K562 (cell line): ENCODE measurements around the gene PARP9. TPM values are rescaled to one million over a fixed set of nuclear protein-coding genes. Genes with fewer than 3 reads are reported as not detected.

ENCODE experiments used
- ATAC-seq: fragments of 200-7000 bp; cut with Tn5 transposase; 3 replicates; pipeline ENCODE4 v1.9.1; 2020; ENCODE audit warnings: moderate library complexity
- BruUV-seq: library from RNA; stranded (reverse); fragments of 400-500 nt; replicated peaks from 2 replicates; lab custom pipeline; 2021; lab: Mats Ljungman, UMichigan
- CTCF ChIA-PET: fragments of 300-600 bp; formaldehyde crosslinking; extraction: SDS; loops from one replicate; lab custom pipeline; 2021; ENCODE audit warnings: low intra/inter-chr PET ratio; lab: Yijun Ruan, JAX
- POLR2A ChIA-PET: fragments of 300-600, 350-650 bp; sonication (Branson Sonifier 250); formaldehyde crosslinking; extraction: SDS; loops from one replicate; lab custom pipeline; 2021; ENCODE audit warnings: antibody characterized with exemption, inconsistent platforms; lab: Yijun Ruan, JAX
- DNase-seq, 4 experiments: peaks; one replicate each; pipeline versions ENCODE4 v3.0.0 to v3.0.0-alpha.2; 2011 to 2018; ENCODE audit warnings: low spot score in 3 of 4, mixed read lengths in 3 of 4; ENCODE audit errors: extremely low read depth in 1 of 4
- FAIRE-seq: peaks from 2 replicates; lab custom pipeline; 2011; peaks lifted over from hg19 to GRCh38; lab: Jason Lieb, UNC
- H2AFZ ChIP-seq: 2 replicates; pipeline ENCODE4 v1.6.0; 2011; ENCODE audit warnings: low read depth, low read length, control low read depth, inconsistent platforms
- H3K27ac ChIP-seq: fragments of 200-600 bp; 3 replicates; pipeline ENCODE4 v1.8.0; 2011; ENCODE audit warnings: low read depth, mild to moderate bottlenecking, control low read depth, inconsistent platforms, low read length, moderate library complexity, mixed read lengths; ENCODE audit errors: extremely low read depth
- H3K27me3 ChIP-seq, 2 experiments: fragments of 300-600 bp in 1 of 2; 2 replicates in 1 of 2; 3 replicates in 1 of 2; pipeline versions ENCODE4 v1.6.0 to v1.8.0; 2011; ENCODE audit warnings: inconsistent platforms in 2 of 2, low read length in 2 of 2, mild to moderate bottlenecking in 1 of 2, mixed read lengths in 1 of 2, moderate library complexity in 1 of 2; ENCODE audit not compliant: control insufficient read depth in 2 of 2, insufficient read depth in 2 of 2
- H3K36me3 ChIP-seq: fragments of 300-600 bp; 3 replicates; pipeline ENCODE4 v1.8.0; 2011; ENCODE audit warnings: mild to moderate bottlenecking, low read length, inconsistent platforms; ENCODE audit not compliant: control insufficient read depth, insufficient read depth
- H3K4me1 ChIP-seq, 2 experiments: fragments of 200-600 bp in 1 of 2; replicated peaks in 1 of 2; 2 replicates in 1 of 2; 3 replicates in 1 of 2; pipeline versions ENCODE4 v1.5.1 to v1.8.0; 2011; ENCODE audit warnings: inconsistent platforms in 2 of 2, low read length in 2 of 2, mild to moderate bottlenecking in 1 of 2, mixed read lengths in 1 of 2, moderate library complexity in 1 of 2; ENCODE audit not compliant: control insufficient read depth in 2 of 2, insufficient read depth in 2 of 2
- H3K4me2 ChIP-seq: 2 replicates; pipeline ENCODE4 v1.6.1; 2011; ENCODE audit warnings: low read length, control low read depth, inconsistent platforms, mixed read lengths; ENCODE audit not compliant: insufficient read depth
- H3K4me3 ChIP-seq: fragments of 200-600 bp; sonication (generic), shearing (Covaris generic); 2 replicates; pipeline ENCODE4 v1.5.1; 2016; ENCODE audit warnings: control low read depth, inconsistent platforms
- H3K79me2 ChIP-seq: fragments of 200-600 bp; 3 replicates; pipeline ENCODE4 v1.8.0; 2011; ENCODE audit warnings: low read length, inconsistent platforms; ENCODE audit not compliant: control insufficient read depth, insufficient read depth
- H3K9ac ChIP-seq, 2 experiments: 2 replicates each; pipeline versions ENCODE4 v1.6.0 to v1.6.1; 2011; ENCODE audit warnings: low read depth in 2 of 2, low read length in 2 of 2, control low read depth in 1 of 2, inconsistent platforms in 1 of 2, mild to moderate bottlenecking in 1 of 2, mixed read lengths in 1 of 2; ENCODE audit not compliant: insufficient read depth in 1 of 2
- H3K9me1 ChIP-seq: one replicate; pipeline ENCODE4 v1.6.0; 2011; ENCODE audit warnings: inconsistent platforms, mild to moderate bottlenecking, low read length, moderate library complexity; ENCODE audit not compliant: control insufficient read depth, insufficient read depth
- H3K9me3 ChIP-seq: replicated peaks from 2 replicates; pipeline ENCODE4 v1.5.1; 2011; ENCODE audit warnings: low read depth, low read length, inconsistent platforms; ENCODE audit not compliant: control insufficient read depth, insufficient read depth
- H4K20me1 ChIP-seq: replicated peaks from 2 replicates; pipeline ENCODE4 v1.6.1; 2011; ENCODE audit warnings: low read length, inconsistent platforms, mixed read lengths; ENCODE audit not compliant: control insufficient read depth, insufficient read depth
- ELF1 ChIP-seq: fragments of 200-800 bp; sonication (Bioruptor generic); IDR thresholded peaks from 2 replicates; pipeline ENCODE4 v1.6.1; 2016; ENCODE audit warnings: missing genetic modification characterization, missing compliant biosample characterization
- ETV1 ChIP-seq: fragments of 450-650 bp; conservative IDR thresholded peaks from 2 replicates; pipeline ENCODE4 v1.6.1; 2016; ENCODE audit warnings: missing genetic modification characterization, control low read depth, low read depth, missing compliant biosample characterization
- FOXA3 ChIP-seq, 2 experiments: fragments of 450-650 bp in 1 of 2; sonication (generic) in 1 of 2; formaldehyde crosslinking; IDR thresholded peaks in 1 of 2; conservative IDR thresholded peaks in 1 of 2; 2 replicates each; pipeline versions ENCODE4 v1.4.0 to v1.8.0; 2020 to 2022; ENCODE audit warnings: mild to moderate bottlenecking in 2 of 2, missing genetic modification reagents in 1 of 2
- FOXK2 ChIP-seq, 2 experiments: fragments of 450-650 bp; IDR thresholded peaks in 1 of 2; conservative IDR thresholded peaks in 1 of 2; 2 replicates each; pipeline ENCODE4 v1.6.1; 2016; ENCODE audit warnings: low read depth in 2 of 2, mild to moderate bottlenecking in 1 of 2
- MCM2 ChIP-seq: fragments of 450-650 bp; IDR thresholded peaks from 2 replicates; pipeline ENCODE4 v1.6.1; 2017; ENCODE audit warnings: low read depth, mild to moderate bottlenecking
- ZNF277 ChIP-seq: fragments of 250-450 bp; sonication (Bioruptor Pico); IDR thresholded peaks from 2 replicates; pipeline ENCODE4 v1.8.0; 2022; ENCODE audit warnings: inconsistent platforms, mild to moderate bottlenecking, moderate library complexity, borderline replicate concordance
- WGBS: fragments of 100-300 bp; shearing (Covaris generic); methylation state at CpG from one replicate; pipeline ENCODE4 v1.1.6; 2016; ENCODE audit warnings: low coverage, mixed read lengths; ENCODE audit not compliant: insufficient coverage; ENCODE audit errors: missing lambda C conversion rate; 5-methylcytosine and 5-hydroxymethylcytosine counted together
- in situ Hi-C: fragments of 300-500 bp; cut with MboI; formaldehyde crosslinking; loops from 4 replicates; pipeline ENCODE4 v1.15.0; 2018; ENCODE audit warnings: inconsistent platforms, mixed read lengths
- intact Hi-C: fragments of 100-400 bp; cut with micrococcal nuclease; formaldehyde crosslinking; loops from 2 replicates; pipeline ENCODE4 v1.14.2; 2022
- polyA plus RNA-seq, 8 experiments: library from polyadenylated mRNA; depleted of rRNA in 4 of 8; stranded (reverse) in 5 of 8; unstranded in 3 of 8; fragments of >200 nt; fragmentation: Nextera tagmentation in 2 of 8; fragmentation: Illumina TruSeq in 1 of 8; extraction: Ambion mirVana in 2 of 8; extraction: Trizol in 1 of 8; gene quantifications; 2 replicates each; pipeline versions ENCODE4 v1.2.1 to v1.2.3, GENCODE V29; 2011 to 2014; ENCODE audit warnings: inconsistent platforms in 1 of 8, missing spikeins in 1 of 8
- total RNA-seq, 7 experiments: library from RNA; depleted of rRNA in 6 of 7; stranded (reverse); fragments of >200 nt in 6 of 7; fragmentation: Illumina TruSeq in 2 of 7; extraction: Trizol in 2 of 7; gene quantifications; 2 replicates each; pipeline versions ENCODE4 v1.2.1 to v1.2.3, GENCODE V29; 2011 to 2021; ENCODE audit warnings: low replicate concordance in 1 of 7

PARP9 gene
- total and polyA plus RNA-seq, 9 of the 15 experiments (the other 6 are each of a cell fraction or from before 2014, with no cell fraction given), result 2.1 to 4.8 (median 3.4) TPM

GRCh38 chr3:122498152-122498551, 65.9 kb downstream of the PARP9 start:
- DNase-seq (no peak), FAIRE-seq (no peak), ATAC-seq (peak; percentile 58)
- ChIA-PET CTCF (no interaction called here), POLR2A (no interaction called here)
- Histone ChIP-seq H3K9me1 (no peaks in the 10 kb centered on the region), H3K4me2 (no peak overlapping the region), H2AFZ (no peak overlapping the region), H3K79me2 (peaks cover 65% of the 10 kb centered on the region), H4K20me1 (peaks cover 15% of the 10 kb centered on the region; the same call in 1 of the 2 replicates), H3K4me1 (peaks cover 4 to 16% of the 10 kb centered on the region in 2 experiments; a peak in 3 of 5 replicates), H3K4me3 (no peak overlapping the region), H3K9me3 (no peaks in the 10 kb centered on the region), H3K36me3 (peaks cover 33% of the 10 kb centered on the region; the same call in 1 of the 3 replicates), H3K27ac (no peak overlapping the region), H3K27me3 (no peaks in the 10 kb centered on the region), H3K9ac (no peak overlapping the region)
- in situ Hi-C loops, result no loop called here
- TF ChIP-seq ELF1 (tag) (peak; percentile 48; the same call in 1 of the 2 replicates), MCM2 (no peak), FOXK2 (conservative IDR thresholded peaks at IDR 0.05 in 1 of 2, IDR thresholded peaks at IDR 0.05 in 1 of 2; ENCODE audit: low read depth in 2 of 2) (peak in 1 of 2 experiments; percentile 69; a peak in 1 of 4 replicates), ETV1 (tag) (peak; percentile 33; the same call in 1 of the 2 replicates), ZNF277 (CRISPR knock-in tag) (no peak), FOXA3 (CRISPR knock-in tag; conservative IDR thresholded peaks at IDR 0.05 in 1 of 2, IDR thresholded peaks at IDR 0.05 in 1 of 2) (0 out of 4 replicates have a peak, but pooled peaks of 1 of the 2 experiments have one; percentile 31)
- 0% methylated on average over 1 of the region's 1 CpG for WGBS
- no TSS peak for BruUV-seq
- intact Hi-C loops, result no loop called here
